ENCODE measurements around the gene CCBE1.
A peak's percentile ranks its signal among the peaks of the same experiment; 100 is the strongest.

CCBE1 gene

GRCh38 chr18:59669872-59670657 is 27.2 kb downstream of the CCBE1 start:
- H3K4me3 ChIP-seq (replicated peaks in 1 of 2; ENCODE audit: low read depth in 2 of 2, low read length in 2 of 2) = no peak overlapping the region
- DNase-seq (ENCODE audit: low read depth in 2 of 2) = peak; percentile 46 to 54
- TF ChIP-seq CTCF (IDR thresholded peaks at IDR 0.05; ENCODE audit: low read depth, low read length) = no peak

- no peak for DNase-seq (ENCODE audit: low read depth in 2 of 2)
- H3K4me3 ChIP-seq (replicated peaks in 1 of 2; ENCODE audit: low read depth in 2 of 2, low read length in 2 of 2) = no peak overlapping the region
- TF ChIP-seq CTCF (IDR thresholded peaks at IDR 0.05; ENCODE audit: low read depth, low read length) = no peak
These were observed 29.7 kb downstream of the CCBE1 start for GRCh38 chr18:59667488-59667887.

GRCh38 chr18:59666007-59666402 is 31.2 kb downstream of the CCBE1 start:
- H3K4me3 ChIP-seq (replicated peaks in 1 of 2; ENCODE audit: low read depth in 2 of 2, low read length in 2 of 2) = peak overlapping the region; percentile 9 to 45
- peak; percentile 66 to 73 for DNase-seq (ENCODE audit: low read depth in 2 of 2)

GRCh38 chr18:59665057-59666006 is 31.9 kb downstream of the CCBE1 start:
- H3K4me3 ChIP-seq (replicated peaks in 1 of 2; ENCODE audit: low read depth in 2 of 2, low read length in 2 of 2) = peak overlapping the region; percentile 9 to 45
- peak in 1 of 2 donors; percentile 51 for DNase-seq (ENCODE audit: low read depth in 2 of 2)
- TF ChIP-seq CTCF (IDR thresholded peaks at IDR 0.05; ENCODE audit: low read depth, low read length) = no peak

GRCh38 chr18:59664329-59664728 is 32.9 kb downstream of the CCBE1 start:
- DNase-seq (ENCODE audit: low read depth in 2 of 2) = no peak
- no peak overlapping the region for H3K4me3 ChIP-seq (replicated peaks in 1 of 2; ENCODE audit: low read depth in 2 of 2, low read length in 2 of 2)

GRCh38 chr18:59663096-59663495 is 34.1 kb downstream of the CCBE1 start:
- TF ChIP-seq CTCF (IDR thresholded peaks at IDR 0.05; ENCODE audit: low read depth, low read length) = no peak
- no peak overlapping the region for H3K4me3 ChIP-seq (replicated peaks in 1 of 2; ENCODE audit: low read depth in 2 of 2, low read length in 2 of 2)
- DNase-seq (ENCODE audit: low read depth in 2 of 2) = no peak

More at GRCh38 chr18:59664329-59664728, 32.9 kb downstream of the CCBE1 start:
- TF ChIP-seq CTCF (IDR thresholded peaks at IDR 0.05; ENCODE audit: low read depth, low read length) = no peak

All from cardiac fibroblast (primary cell).